VCaP (cell line): ENCODE results near the gene NDOR1.

Source experiments
- H3K27ac ChIP-seq: fragments of 450-650 bp; 2 replicates; pipeline ENCODE4 v1.5.1; 2017
- CTCF ChIP-seq: fragments of 450-650 bp; conservative IDR thresholded peaks from 2 replicates; pipeline ENCODE4 v1.5.1; 2017; ENCODE audit warnings: mild to moderate bottlenecking, moderate library complexity

The NDOR1 gene

GRCh38 chr9:137227054-137227852 lies 21.8 kb downstream of the NDOR1 start, which contains the start of gene RNF224:
Gene RNF224 (plus strand): TSS chr9:137227502. CDS start chr9:137228336, 834 bp downstream.
- TF ChIP-seq CTCF: peak; percentile 90
- H3K27ac ChIP-seq: peak within 1 kb of the TSS; percentile 97

GRCh38 chr9:137227853-137228505 lies 22.5 kb downstream of the NDOR1 start:
- peak overlapping the region; percentile 97 for H3K27ac ChIP-seq
- no peak for TF ChIP-seq CTCF

GRCh38 chr9:137228506-137228967 lies 23.0 kb downstream of the NDOR1 start:
- TF ChIP-seq CTCF: no peak
- H3K27ac ChIP-seq: peak overlapping the region; percentile 97; the same call in 1 of the 2 replicates

GRCh38 chr9:137228968-137229896 lies 23.7 kb downstream of the NDOR1 start:
- H3K27ac ChIP-seq: peak overlapping the region; percentile 97; the same call in 1 of the 2 replicates
- TF ChIP-seq CTCF: no peak

GRCh38 chr9:137229903-137230704 lies 24.6 kb downstream of the NDOR1 start:
- no peak overlapping the region for H3K27ac ChIP-seq
- TF ChIP-seq CTCF: no peak

- no peak within 1 kb of the TSS for H3K27ac ChIP-seq
- no peak for TF ChIP-seq CTCF
These were observed 25.3 kb downstream of the NDOR1 start, which contains the start of gene SLC34A3 for GRCh38 chr9:137230705-137231371. Gene SLC34A3 (plus strand): TSS chr9:137230901. CDS start chr9:137231703, 802 bp downstream.
